SK-N-SH treated with all-trans-retinoic acid at 6 μM for 48 hours (cell line): Measurements from ENCODE around the gene CDH8.

Experiments used
- GLIS3 ChIP-seq: fragments of 250-450 bp; sonication (Bioruptor Pico); IDR thresholded peaks from 2 replicates; pipeline ENCODE4 v1.5.0; 2020; ENCODE audit warnings: mild to moderate bottlenecking, moderate library complexity
- OSR1 ChIP-seq: fragments of 250-450 bp; sonication (Bioruptor Pico); IDR thresholded peaks from 2 replicates; pipeline ENCODE4 v1.8.0; 2022; ENCODE audit warnings: moderate library complexity, mild to moderate bottlenecking, inconsistent platforms
- SNAI2 ChIP-seq: fragments of 250-450 bp; sonication (Bioruptor Pico); IDR thresholded peaks from 2 replicates; pipeline ENCODE4 v1.5.0; 2020; ENCODE audit warnings: mild to moderate bottlenecking, moderate library complexity
- TCF4 ChIP-seq: fragments of 250-450 bp; sonication (Bioruptor Pico); IDR thresholded peaks from 2 replicates; pipeline ENCODE4 v1.8.0; 2021; ENCODE audit warnings: mild to moderate bottlenecking, moderate library complexity, borderline replicate concordance
- TOX ChIP-seq: fragments of 250-450 bp; sonication (Bioruptor Pico); IDR thresholded peaks from 2 replicates; pipeline ENCODE4 v1.8.0; 2021; ENCODE audit warnings: mild to moderate bottlenecking, moderate library complexity, borderline replicate concordance
- ZFP3 ChIP-seq: fragments of 250-450 bp; sonication (Bioruptor Pico); IDR thresholded peaks from 2 replicates; pipeline ENCODE4 v1.5.0; 2020; ENCODE audit warnings: mild to moderate bottlenecking, moderate library complexity
- ZFP30 ChIP-seq: fragments of 450-650 bp; formaldehyde crosslinking; IDR thresholded peaks from 2 replicates; pipeline ENCODE4 v1.5.0; 2022; ENCODE audit warnings: mild to moderate bottlenecking, moderate library complexity
- ZNF565 ChIP-seq: fragments of 450-650 bp; formaldehyde crosslinking; conservative IDR thresholded peaks from 2 replicates; pipeline ENCODE4 v1.5.0; 2020; ENCODE audit warnings: low read depth, mild to moderate bottlenecking, moderate library complexity
- TF ChIP-seq, protein P1 (sequence below): fragments of 250-450 bp; sonication (Bioruptor Pico); IDR thresholded peaks from 2 replicates; pipeline ENCODE4 v1.8.0; 2020; ENCODE audit warnings: mild to moderate bottlenecking, moderate library complexity, borderline replicate concordance

DNA sequence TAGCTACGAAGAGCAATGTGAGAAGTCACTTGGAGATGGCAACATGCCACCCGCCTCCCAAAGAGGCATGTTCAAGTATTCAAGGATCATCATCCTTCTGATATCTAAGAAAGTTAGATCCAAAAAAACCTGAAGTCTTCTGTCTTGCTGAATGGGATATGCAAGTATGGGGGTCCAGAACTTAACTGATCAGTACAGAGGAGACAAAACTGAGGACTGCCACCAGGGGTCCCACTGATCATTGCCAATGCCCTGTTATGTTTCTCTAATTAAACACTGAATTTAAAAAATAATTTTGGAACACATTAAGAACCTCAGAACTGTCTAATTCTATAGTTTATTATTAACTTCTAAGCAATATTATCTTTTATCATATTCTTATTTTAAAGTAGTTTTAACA lies 99.7 kb downstream of the CDH8 start:
- TF ChIP-seq ZFP30 (CRISPR knock-in tag): no peak
- TF ChIP-seq ZNF565 (CRISPR knock-in tag): no peak
- no peak for TF ChIP-seq TOX (CRISPR knock-in tag)
- no peak for TF ChIP-seq ZFP3 (CRISPR knock-in tag)
- TF ChIP-seq TCF4 (CRISPR knock-in tag): no peak
- TF ChIP-seq, protein P1, sequence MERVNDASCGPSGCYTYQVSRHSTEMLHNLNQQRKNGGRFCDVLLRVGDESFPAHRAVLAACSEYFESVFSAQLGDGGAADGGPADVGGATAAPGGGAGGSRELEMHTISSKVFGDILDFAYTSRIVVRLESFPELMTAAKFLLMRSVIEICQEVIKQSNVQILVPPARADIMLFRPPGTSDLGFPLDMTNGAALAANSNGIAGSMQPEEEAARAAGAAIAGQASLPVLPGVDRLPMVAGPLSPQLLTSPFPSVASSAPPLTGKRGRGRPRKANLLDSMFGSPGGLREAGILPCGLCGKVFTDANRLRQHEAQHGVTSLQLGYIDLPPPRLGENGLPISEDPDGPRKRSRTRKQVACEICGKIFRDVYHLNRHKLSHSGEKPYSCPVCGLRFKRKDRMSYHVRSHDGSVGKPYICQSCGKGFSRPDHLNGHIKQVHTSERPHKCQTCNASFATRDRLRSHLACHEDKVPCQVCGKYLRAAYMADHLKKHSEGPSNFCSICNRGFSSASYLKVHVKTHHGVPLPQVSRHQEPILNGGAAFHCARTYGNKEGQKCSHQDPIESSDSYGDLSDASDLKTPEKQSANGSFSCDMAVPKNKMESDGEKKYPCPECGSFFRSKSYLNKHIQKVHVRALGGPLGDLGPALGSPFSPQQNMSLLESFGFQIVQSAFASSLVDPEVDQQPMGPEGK: no peak
- TF ChIP-seq OSR1 (CRISPR knock-in tag): no peak
- TF ChIP-seq SNAI2: no peak
- TF ChIP-seq GLIS3: no peak
